A673 (cell line): ENCODE data around the gene SCN9A. TPM values are rescaled to one million over a fixed set of nuclear protein-coding genes. Genes with fewer than 3 reads are reported as not detected.
"Not testable (repeated sequence)": the region's sequence is repeated elsewhere in the genome, so short reads cannot be mapped to it uniquely, and the experiment has no call there.

Source experiments
- BruUV-seq: library from RNA; stranded (reverse); fragments of 400-500 nt; replicated peaks from 2 replicates; lab custom pipeline; 2021; lab: Mats Ljungman, UMichigan
- CTCF ChIA-PET: fragments of 300-600 bp; sonication (Branson Sonifier 250); formaldehyde crosslinking; loops from one replicate; lab custom pipeline; 2022; ENCODE audit warnings: antibody characterized with exemption; lab: Charles Lee
- POLR2A ChIA-PET: fragments of 300-600 bp; sonication (Branson Sonifier 250); formaldehyde crosslinking; loops from one replicate; lab custom pipeline; 2022; ENCODE audit warnings: antibody characterized with exemption; ENCODE audit not compliant: low non-redundant PET; lab: Charles Lee
- DNase-seq: peaks from one replicate; pipeline ENCODE4 v3.0.0-alpha.2; 2015; ENCODE audit warnings: low spot score
- H3K27ac ChIP-seq: fragments of 200-600 bp; sonication (generic); 2 replicates; pipeline ENCODE4 v1.5.1; 2016; ENCODE audit warnings: mixed run types, low read depth, mild to moderate bottlenecking, mixed read lengths, antibody characterized with exemption, low read length; ENCODE audit not compliant: poor library complexity, severe bottlenecking
- H3K27me3 ChIP-seq: fragments of 200-600 bp; sonication (generic); replicated peaks from 2 replicates; pipeline ENCODE4 v1.6.1; 2017; ENCODE audit warnings: mixed run types, low read depth, mild to moderate bottlenecking, mixed read lengths, antibody characterized with exemption, low read length; ENCODE audit not compliant: insufficient read depth, poor library complexity
- H3K36me3 ChIP-seq: fragments of 200-600 bp; sonication (generic); 2 replicates; pipeline ENCODE4 v1.6.1; 2016; ENCODE audit warnings: mixed run types, mild to moderate bottlenecking, mixed read lengths, antibody characterized with exemption, low read length; ENCODE audit not compliant: insufficient read depth, poor library complexity, severe bottlenecking
- H3K4me1 ChIP-seq: fragments of 200-600 bp; sonication (generic); 2 replicates; pipeline ENCODE4 v1.6.1; 2017; ENCODE audit warnings: mixed run types, mild to moderate bottlenecking, mixed read lengths, antibody characterized with exemption, low read length; ENCODE audit not compliant: insufficient read depth, poor library complexity, severe bottlenecking
- H3K4me3 ChIP-seq: fragments of 200-600 bp; sonication (generic); 2 replicates; pipeline ENCODE4 v1.5.1; 2016; ENCODE audit warnings: low read depth, mixed run types, mild to moderate bottlenecking, mixed read lengths, low read length; ENCODE audit not compliant: poor library complexity, severe bottlenecking
- H3K9me3 ChIP-seq: fragments of 200-600 bp; sonication (generic); 2 replicates; pipeline ENCODE4 v1.6.1; 2016; ENCODE audit warnings: mixed run types, low read depth, mild to moderate bottlenecking, mixed read lengths, antibody characterized with exemption, low read length; ENCODE audit not compliant: poor library complexity, severe bottlenecking
- EZH2 ChIP-seq: fragments of 200-600 bp; sonication (generic); IDR thresholded peaks from 2 replicates; pipeline ENCODE4 v1.6.1; 2017; ENCODE audit warnings: borderline replicate concordance, low read depth, mild to moderate bottlenecking, mixed read lengths, antibody characterized with exemption, low read length; ENCODE audit not compliant: poor library complexity, severe bottlenecking
- intact Hi-C: fragments of 100-400 bp; cut with micrococcal nuclease; formaldehyde crosslinking; loops from one replicate; pipeline ENCODE4 v1.10.0; 2022; ENCODE audit not compliant: unreplicated experiment
- total RNA-seq: library from RNA; stranded (reverse); gene quantifications from 2 replicates; pipeline ENCODE4 v1.2.3, GENCODE V29; 2021
- TF ChIP-seq, protein P1 (sequence below): fragments of 300-800, 200-600 bp; sonication (generic); conservative IDR thresholded peaks from 2 replicates; pipeline ENCODE4 v1.5.1; 2017; ENCODE audit warnings: low read depth, mild to moderate bottlenecking, antibody characterized with exemption, low read length, moderate library complexity, mixed read lengths

Gene SCN9A
- total RNA-seq, 1 experiment from 2014 or later, result 3.5 TPM

DNA sequence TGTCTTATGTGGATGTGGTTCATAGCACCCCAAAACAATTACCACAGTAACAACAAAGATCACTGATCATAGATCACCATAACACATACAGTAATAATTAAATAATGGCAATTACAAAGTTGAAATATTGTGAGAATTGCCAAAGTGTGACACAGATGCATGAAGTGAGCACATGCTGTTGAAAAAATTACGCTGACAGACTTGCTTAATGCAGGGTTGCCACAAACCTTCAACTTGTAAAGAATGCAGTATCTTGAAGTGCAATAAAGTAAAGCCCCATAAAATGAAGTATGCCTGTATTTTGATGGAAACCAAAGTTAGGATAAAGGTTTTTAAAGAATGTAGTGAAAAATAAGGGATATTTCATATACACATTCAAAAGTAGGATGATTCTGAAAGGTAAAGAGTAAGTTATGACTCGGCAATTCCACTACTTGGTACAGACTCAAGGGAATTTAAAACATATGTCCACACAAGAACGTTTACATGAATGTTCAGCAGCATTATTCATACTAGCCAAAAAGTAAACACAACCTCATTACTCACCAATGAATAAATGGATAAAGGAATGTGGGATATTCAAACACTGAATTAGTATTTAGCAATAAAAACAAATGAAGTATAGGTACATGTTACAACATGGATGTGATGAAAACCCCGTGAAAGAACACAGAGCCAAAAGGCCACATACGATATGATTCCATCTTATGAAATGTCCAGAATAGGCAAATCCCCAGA, 61.6 kb downstream of the SCN9A start:
- ChIA-PET CTCF (no interaction called here), POLR2A (no interaction called here)
- Histone ChIP-seq H3K27me3 (no peaks in the 10 kb centered on the region), H3K36me3 (no peaks in the 10 kb centered on the region), H3K4me3 (no peak overlapping the region), H3K4me1 (no peaks in the 10 kb centered on the region), H3K27ac (no peak overlapping the region), H3K9me3 (no peaks in the 10 kb centered on the region)
- intact Hi-C loops, result no loop called here
- no TSS peak for BruUV-seq
- TF ChIP-seq EZH2, result no peak
- no peak for DNase-seq

DNA sequence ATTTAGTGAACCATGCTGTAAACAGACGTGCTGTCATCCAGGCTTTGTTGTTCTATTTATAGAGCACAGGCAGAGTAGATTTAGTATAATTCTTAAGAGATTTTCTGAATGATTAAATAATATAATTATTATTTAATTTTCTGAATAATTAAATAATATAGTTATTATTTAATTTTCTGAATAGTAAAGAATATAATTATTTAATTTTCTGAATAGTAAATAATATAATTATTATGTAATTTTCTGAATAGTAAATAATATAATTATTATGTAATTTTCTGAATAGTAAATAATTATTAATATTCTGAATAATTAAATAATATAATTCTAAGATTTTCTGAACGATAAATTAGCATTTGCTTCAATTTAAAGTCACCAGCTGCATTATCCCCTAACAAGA, 62.9 kb downstream of the SCN9A start:
- CTCF ChIA-PET, intact Hi-C loops: not testable (repeated sequence)

DNA sequence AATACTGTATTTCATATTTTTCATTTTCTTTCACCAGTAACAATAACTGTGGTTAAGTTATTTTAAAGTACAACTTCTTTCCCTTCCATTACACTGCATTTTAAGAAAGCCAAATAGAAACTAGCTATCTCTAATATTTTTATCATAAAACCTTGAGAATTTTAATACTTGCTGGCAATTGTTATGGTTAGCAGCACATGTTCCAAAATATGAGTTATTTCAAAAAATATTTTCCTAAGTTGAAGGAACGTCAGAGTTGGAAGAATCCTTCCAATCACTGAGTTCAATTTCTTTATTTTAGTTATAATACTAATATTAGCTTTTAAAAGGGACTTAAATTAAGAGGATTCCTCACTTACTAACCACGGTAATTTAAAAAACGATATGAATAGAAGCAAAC, 68.4 kb downstream of the SCN9A start:
- Histone ChIP-seq H3K27ac (no peak overlapping the region), H3K27me3 (no peaks in the 10 kb centered on the region), H3K9me3 (no peaks in the 10 kb centered on the region), H3K36me3 (no peaks in the 10 kb centered on the region), H3K4me1 (no peaks in the 10 kb centered on the region), H3K4me3 (no peak overlapping the region)
- DNase-seq, result no peak
- intact Hi-C loops, result no loop called here
- TF ChIP-seq, protein P1, sequence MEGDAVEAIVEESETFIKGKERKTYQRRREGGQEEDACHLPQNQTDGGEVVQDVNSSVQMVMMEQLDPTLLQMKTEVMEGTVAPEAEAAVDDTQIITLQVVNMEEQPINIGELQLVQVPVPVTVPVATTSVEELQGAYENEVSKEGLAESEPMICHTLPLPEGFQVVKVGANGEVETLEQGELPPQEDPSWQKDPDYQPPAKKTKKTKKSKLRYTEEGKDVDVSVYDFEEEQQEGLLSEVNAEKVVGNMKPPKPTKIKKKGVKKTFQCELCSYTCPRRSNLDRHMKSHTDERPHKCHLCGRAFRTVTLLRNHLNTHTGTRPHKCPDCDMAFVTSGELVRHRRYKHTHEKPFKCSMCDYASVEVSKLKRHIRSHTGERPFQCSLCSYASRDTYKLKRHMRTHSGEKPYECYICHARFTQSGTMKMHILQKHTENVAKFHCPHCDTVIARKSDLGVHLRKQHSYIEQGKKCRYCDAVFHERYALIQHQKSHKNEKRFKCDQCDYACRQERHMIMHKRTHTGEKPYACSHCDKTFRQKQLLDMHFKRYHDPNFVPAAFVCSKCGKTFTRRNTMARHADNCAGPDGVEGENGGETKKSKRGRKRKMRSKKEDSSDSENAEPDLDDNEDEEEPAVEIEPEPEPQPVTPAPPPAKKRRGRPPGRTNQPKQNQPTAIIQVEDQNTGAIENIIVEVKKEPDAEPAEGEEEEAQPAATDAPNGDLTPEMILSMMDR, result no peak
- TF ChIP-seq EZH2, result no peak
- ChIA-PET POLR2A (no interaction called here), CTCF (no interaction called here)
- BruUV-seq, result no TSS peak

More for the DNA sequence above, 62.9 kb downstream of the SCN9A start:
- BruUV-seq, H3K27me3 ChIP-seq, H3K36me3 ChIP-seq, H3K4me1 ChIP-seq, H3K9me3 ChIP-seq, POLR2A ChIA-PET, H3K27ac ChIP-seq, DNase-seq, H3K4me3 ChIP-seq: not testable (repeated sequence)

DNA sequence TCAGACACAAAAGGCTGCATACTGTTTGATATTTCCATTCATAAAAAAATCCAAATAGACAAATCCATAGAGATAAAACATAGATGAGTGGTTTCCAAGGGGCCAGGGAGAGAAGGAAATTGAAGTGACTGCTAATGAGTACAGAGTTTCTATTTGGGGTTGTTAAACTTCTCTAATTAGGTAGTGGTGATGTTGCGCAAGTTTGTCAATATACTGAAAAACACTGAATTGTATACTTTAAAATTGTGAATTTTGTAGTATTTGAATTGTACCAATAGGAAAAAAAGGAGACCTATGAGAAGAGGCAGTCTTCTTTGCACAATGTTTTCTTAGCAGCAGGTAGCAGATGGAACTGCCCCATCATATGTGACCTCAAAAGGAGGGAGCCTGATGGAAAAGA, 71.1 kb downstream of the SCN9A start:
- TF ChIP-seq EZH2, result no peak
- TF ChIP-seq, protein P1, result no peak
- Histone ChIP-seq H3K9me3 (no peaks in the 10 kb centered on the region), H3K27me3 (no peaks in the 10 kb centered on the region), H3K36me3 (no peaks in the 10 kb centered on the region), H3K4me1 (no peaks in the 10 kb centered on the region), H3K27ac (no peak overlapping the region), H3K4me3 (no peak overlapping the region)
- intact Hi-C loops, result no loop called here
- DNase-seq, result no peak
- ChIA-PET POLR2A (no interaction called here), CTCF (no interaction called here)
- no TSS peak for BruUV-seq
